DND-41 (cell line): ENCODE measurements around the gene PDE4D.

Source experiments
- ATAC-seq: fragments of 200-7000 bp; cut with Tn5 transposase; 3 replicates; pipeline ENCODE4 v1.9.1; 2021; ENCODE audit warnings: low read depth; ENCODE audit not compliant: insufficient read depth
- DNase-seq: peaks from one replicate; pipeline ENCODE4 v3.0.0-alpha.2; 2020
- H2AFZ ChIP-seq: 2 replicates; pipeline ENCODE4 v1.6.0; 2012; ENCODE audit warnings: low read depth, low read length
- H3K27ac ChIP-seq: 2 replicates; pipeline ENCODE4 v1.5.1; 2012; ENCODE audit warnings: low read length, inconsistent platforms
- H3K27me3 ChIP-seq: fragments of 200-600 bp; sonication (generic); 2 replicates; pipeline ENCODE4 v1.6.0; 2012; ENCODE audit warnings: low read length, mild to moderate bottlenecking, inconsistent platforms; ENCODE audit not compliant: insufficient read depth, poor library complexity
- H3K36me3 ChIP-seq: 2 replicates; pipeline ENCODE4 v1.5.1; 2012; ENCODE audit warnings: low read length, inconsistent platforms; ENCODE audit not compliant: insufficient read depth
- H3K4me1 ChIP-seq: 2 replicates; pipeline ENCODE4 v1.5.1; 2012; ENCODE audit warnings: mild to moderate bottlenecking, low read length; ENCODE audit not compliant: insufficient read depth
- H3K4me2 ChIP-seq: 2 replicates; pipeline ENCODE4 v1.6.0; 2012; ENCODE audit warnings: mild to moderate bottlenecking, moderate library complexity, low read length, inconsistent platforms; ENCODE audit not compliant: insufficient read depth
- H3K4me3 ChIP-seq, 2 experiments: fragments of 200-600 bp in 1 of 2; shearing (Covaris generic) in 1 of 2; 2 replicates each; pipeline ENCODE4 v1.5.1; 2012 to 2016; ENCODE audit warnings: inconsistent platforms in 2 of 2, low read length in 2 of 2, mild to moderate bottlenecking in 2 of 2, low read depth in 1 of 2, moderate library complexity in 1 of 2
- H3K79me2 ChIP-seq: 2 replicates; pipeline ENCODE4 v1.6.0; 2012; ENCODE audit warnings: low read length, inconsistent platforms; ENCODE audit not compliant: insufficient read depth
- H3K9ac ChIP-seq: 2 replicates; pipeline ENCODE4 v1.6.0; 2012; ENCODE audit warnings: low read depth, mild to moderate bottlenecking, inconsistent platforms, low read length, moderate library complexity
- H3K9me3 ChIP-seq: 2 replicates; pipeline ENCODE4 v1.5.1; 2012; ENCODE audit warnings: low read length, moderate library complexity, mild to moderate bottlenecking, inconsistent platforms; ENCODE audit not compliant: insufficient read depth, severe bottlenecking
- H4K20me1 ChIP-seq: 2 replicates; pipeline ENCODE4 v1.6.0; 2012; ENCODE audit warnings: low read length; ENCODE audit not compliant: insufficient read depth
- CTCF ChIP-seq: IDR thresholded peaks from 2 replicates; pipeline ENCODE4 v1.5.1; 2012; ENCODE audit warnings: borderline replicate concordance, low read length, moderate library complexity, mild to moderate bottlenecking; ENCODE audit not compliant: poor library complexity, severe bottlenecking; ENCODE audit errors: extremely low read depth
- EZH2 ChIP-seq: IDR thresholded peaks from 3 replicates; pipeline ENCODE4 v1.6.1; 2012; ENCODE audit warnings: borderline replicate concordance, low read depth, mild to moderate bottlenecking, moderate library complexity, low read length, inconsistent platforms; ENCODE audit not compliant: severe bottlenecking

Gene PDE4D

GRCh38 chr5:59789894-59790293 is 103.6 kb downstream of the PDE4D start:
- no peaks in the 10 kb centered on the region for H3K9me3 ChIP-seq
- no peaks in the 10 kb centered on the region for H3K36me3 ChIP-seq
- H3K4me2 ChIP-seq = no peak overlapping the region
- TF ChIP-seq EZH2 = no peak
- TF ChIP-seq CTCF = no peak
- peaks cover 10% of the 10 kb centered on the region for H3K27me3 ChIP-seq
- no peak overlapping the region for H2AFZ ChIP-seq
- H4K20me1 ChIP-seq = no peaks in the 10 kb centered on the region
- no peaks in the 10 kb centered on the region for H3K79me2 ChIP-seq
- DNase-seq (no peak), ATAC-seq (no peak)
- H3K4me3 ChIP-seq = no peak overlapping the region
- H3K9ac ChIP-seq = no peak overlapping the region
- no peak overlapping the region for H3K27ac ChIP-seq
- no peaks in the 10 kb centered on the region for H3K4me1 ChIP-seq

- Histone ChIP-seq H3K4me3 (no peak overlapping the region), H3K9me3 (no peaks in the 10 kb centered on the region), H3K4me2 (no peak overlapping the region), H3K4me1 (no peaks in the 10 kb centered on the region), H4K20me1 (no peaks in the 10 kb centered on the region), H2AFZ (no peak overlapping the region), H3K27me3 (peaks cover 10% of the 10 kb centered on the region), H3K36me3 (no peaks in the 10 kb centered on the region), H3K27ac (no peak overlapping the region), H3K9ac (no peak overlapping the region), H3K79me2 (no peaks in the 10 kb centered on the region)
- no peak for DNase-seq
- TF ChIP-seq EZH2 (no peak), CTCF (no peak)
- ATAC-seq = no peak
Measured at GRCh38 chr5:59789197-59789596, 104.3 kb downstream of the PDE4D start.

GRCh38 chr5:59786334-59786805 is 107.2 kb downstream of the PDE4D start:
- ATAC-seq = no peak
- H3K4me3 ChIP-seq = no peak overlapping the region
- no peaks in the 10 kb centered on the region for H3K9me3 ChIP-seq
- H3K4me2 ChIP-seq = no peak overlapping the region
- no peaks in the 10 kb centered on the region for H4K20me1 ChIP-seq
- H3K9ac ChIP-seq = no peak overlapping the region
- no peak overlapping the region for H2AFZ ChIP-seq
- H3K4me1 ChIP-seq = no peaks in the 10 kb centered on the region
- no peak for TF ChIP-seq EZH2
- no peak for TF ChIP-seq CTCF
- H3K79me2 ChIP-seq = no peaks in the 10 kb centered on the region
- H3K27ac ChIP-seq = no peak overlapping the region
- H3K27me3 ChIP-seq = peaks cover 10% of the 10 kb centered on the region
- no peaks in the 10 kb centered on the region for H3K36me3 ChIP-seq
- no peak for DNase-seq
